ENCODE results near the gene RRBP1.

RRBP1 gene

GRCh38 chr20:17621229-17621968, 60.6 kb downstream of the RRBP1 start:
- no peak for DNase-seq (ENCODE audit: low read depth in 2 of 2)

- no peak for DNase-seq (ENCODE audit: low read depth in 2 of 2)
Observed at GRCh38 chr20:17620371-17621228, 61.4 kb downstream of the RRBP1 start.

DNA sequence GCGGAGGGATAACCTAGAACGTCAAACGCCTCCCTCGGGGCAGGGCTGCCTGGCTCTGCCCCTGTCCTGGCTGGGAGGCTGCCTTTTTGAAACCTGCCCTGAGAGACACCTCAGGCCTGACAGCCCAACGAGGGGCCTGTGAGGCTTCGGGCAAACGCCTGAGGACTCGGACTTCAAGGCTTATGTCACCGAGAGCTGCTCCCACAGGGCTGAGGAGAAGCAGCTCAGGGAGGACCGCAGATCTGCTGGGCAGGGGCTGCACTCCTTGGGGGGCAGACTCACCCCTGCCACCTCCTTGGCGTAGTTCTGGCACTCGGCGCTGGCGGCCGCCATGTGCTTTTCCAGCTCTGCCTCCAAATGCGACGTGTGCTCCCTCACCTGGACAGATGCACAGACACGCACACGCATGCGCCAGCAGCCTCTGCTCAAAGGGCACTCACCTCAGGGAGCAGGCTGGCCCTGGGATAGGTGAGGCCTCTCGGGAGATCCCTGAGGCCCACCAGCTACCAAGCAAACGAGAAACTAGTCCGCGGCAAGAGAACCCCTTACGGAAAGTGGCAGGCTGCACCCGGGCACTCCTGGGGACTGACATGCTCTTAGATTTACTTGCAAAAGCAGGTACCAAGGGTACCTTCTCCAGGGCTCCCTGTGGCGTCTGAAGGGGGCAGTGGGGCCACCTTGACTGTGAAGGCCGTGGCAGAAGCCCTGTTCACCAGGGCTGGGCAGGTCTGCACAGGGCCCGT, 62.5 kb downstream of the RRBP1 start:
- no peak for DNase-seq (ENCODE audit: low read depth in 2 of 2)

DNA sequence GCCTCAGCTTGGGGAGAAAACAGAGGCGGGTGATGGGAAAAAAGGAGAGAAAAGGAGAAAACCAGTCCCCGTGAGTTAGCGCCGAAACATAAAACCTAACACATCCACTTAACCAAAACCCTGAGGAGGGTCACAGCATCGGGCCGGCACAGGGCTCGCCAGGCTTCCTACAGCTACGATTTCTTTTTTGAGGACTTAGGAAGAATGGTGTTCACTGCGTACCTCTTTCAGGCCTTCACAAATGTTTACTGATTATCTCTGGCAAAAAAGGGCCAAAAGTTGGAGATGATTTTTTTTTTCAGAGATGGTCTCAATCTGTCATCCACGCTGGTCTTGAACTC, 63.4 kb downstream of the RRBP1 start:
- DNase-seq (ENCODE audit: low read depth in 2 of 2): no peak

- no peak for DNase-seq (ENCODE audit: low read depth in 2 of 2)
Observed at GRCh38 chr20:17617868-17618672, 64.0 kb downstream of the RRBP1 start.

- DNase-seq (ENCODE audit: low read depth in 2 of 2): peak in 1 of 2 donors; percentile 40
Observed at GRCh38 chr20:17617212-17617867, 64.7 kb downstream of the RRBP1 start.

- DNase-seq (ENCODE audit: low read depth in 2 of 2): no peak
Observed at GRCh38 chr20:17616480-17617211, 65.4 kb downstream of the RRBP1 start.

GRCh38 chr20:17615645-17616479, 66.2 kb downstream of the RRBP1 start:
- no peak for DNase-seq (ENCODE audit: low read depth in 2 of 2)

GRCh38 chr20:17614812-17615644, 67.0 kb downstream of the RRBP1 start:
- DNase-seq (ENCODE audit: low read depth in 2 of 2): no peak

GRCh38 chr20:17614176-17614811, 67.7 kb downstream of the RRBP1 start:
- no peak for DNase-seq (ENCODE audit: low read depth in 2 of 2)

GRCh38 chr20:17613328-17614175, 68.5 kb downstream of the RRBP1 start:
- no peak for DNase-seq (ENCODE audit: low read depth in 2 of 2)

- no peak for DNase-seq (ENCODE audit: low read depth in 2 of 2)
Observed at GRCh38 chr20:17612992-17613327, 69.1 kb downstream of the RRBP1 start.

DNA sequence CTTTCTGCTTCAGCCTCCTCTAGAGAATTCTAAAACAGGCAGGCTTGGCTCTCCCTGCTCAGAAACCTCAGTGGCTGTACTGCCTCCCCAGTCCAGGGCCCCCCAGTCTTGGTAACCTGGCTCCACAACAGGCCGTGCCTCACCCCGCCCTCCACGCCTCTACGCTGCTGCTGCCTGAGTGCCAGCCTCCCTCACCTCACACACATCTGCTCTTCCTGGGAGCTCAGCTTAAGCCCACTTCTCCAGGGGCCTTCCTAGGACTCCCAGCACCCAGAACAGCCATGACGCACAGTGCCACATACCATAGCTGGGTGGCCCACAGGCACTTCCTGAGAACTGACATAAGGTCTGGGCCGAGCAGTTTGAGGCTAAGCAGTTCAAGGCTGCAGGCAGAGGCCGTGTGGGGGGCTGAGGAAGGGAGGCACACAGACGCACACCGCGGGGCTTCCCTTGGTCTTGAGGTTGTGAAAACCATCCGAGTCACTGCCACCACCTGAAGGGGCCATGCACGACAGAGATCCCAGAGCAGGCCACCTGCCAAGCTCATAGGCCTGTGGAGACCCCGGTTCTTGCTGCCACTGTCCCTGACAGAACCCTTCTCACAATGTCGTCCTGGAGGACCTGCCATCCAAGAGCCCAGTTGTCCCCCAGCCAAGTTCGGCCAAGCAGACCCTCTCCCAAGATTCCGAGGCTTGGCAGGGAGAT, 69.6 kb downstream of the RRBP1 start:
- no peak for DNase-seq (ENCODE audit: low read depth in 2 of 2)

GRCh38 chr20:17611540-17612286, 70.3 kb downstream of the RRBP1 start:
- no peak for DNase-seq (ENCODE audit: low read depth in 2 of 2)

DNA sequence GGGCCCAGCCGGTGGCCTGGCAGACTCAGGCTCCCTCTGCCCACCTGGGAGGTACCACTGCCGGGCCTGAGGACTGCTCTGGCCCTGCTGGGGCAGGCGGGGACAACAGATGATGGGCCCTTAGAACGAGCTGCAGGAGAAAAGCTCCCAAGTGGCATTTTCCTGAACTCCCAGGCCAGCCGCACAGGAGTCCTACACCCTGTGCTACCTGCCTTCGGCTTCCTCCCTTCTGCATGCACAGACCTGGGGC, 70.8 kb downstream of the RRBP1 start:
- DNase-seq (ENCODE audit: low read depth in 2 of 2): no peak

All from stimulated activated CD4-positive, alpha-beta T cell treated with anti-CD3 and anti-CD28 coated beads, Interleukin-4, amount 100 ng/mL, for 48 hours (primary cell).